GM21619 (cell line): ENCODE measurements around the gene FHL3.
"Not testable (repeated sequence)": the region's sequence is repeated elsewhere in the genome, so short reads cannot be mapped to it uniquely, and the experiment has no call there.

Experiments
- ATAC-seq: cut with Tn5 transposase; IDR thresholded peaks from one replicate; pipeline ENCODE4 v1.9.1; 2021; ENCODE audit not compliant: unreplicated experiment

Gene FHL3

GRCh38 chr1:38037221-38037939 is 32.1 kb upstream of the FHL3 start:
- no peak for ATAC-seq

DNA sequence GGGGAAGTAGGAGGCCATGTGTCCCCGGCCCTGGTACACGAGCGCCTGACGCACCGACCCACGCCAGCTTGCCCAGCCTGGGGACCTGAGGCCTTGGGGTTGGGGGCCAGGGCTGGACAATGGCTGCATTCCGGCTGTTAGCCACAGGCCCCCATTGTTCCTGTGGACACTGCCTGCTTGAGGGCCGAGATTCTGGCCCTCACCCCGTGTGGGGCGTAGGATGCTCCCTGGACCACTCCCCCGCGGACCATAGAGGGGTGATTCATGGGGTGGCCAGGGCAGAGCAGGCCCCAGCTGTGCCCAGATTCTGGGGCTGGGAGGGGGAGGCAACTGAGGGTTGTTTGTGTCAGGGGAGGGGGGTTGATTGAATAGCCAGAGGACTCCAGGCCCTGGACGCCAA is 29.6 kb upstream of the FHL3 start:
- no peak for ATAC-seq

- not testable (repeated sequence) for ATAC-seq
Measured at GRCh38 chr1:38032992-38033391, 27.7 kb upstream of the FHL3 start.

GRCh38 chr1:38031513-38031866 is 26.2 kb upstream of the FHL3 start:
- ATAC-seq = no peak

DNA sequence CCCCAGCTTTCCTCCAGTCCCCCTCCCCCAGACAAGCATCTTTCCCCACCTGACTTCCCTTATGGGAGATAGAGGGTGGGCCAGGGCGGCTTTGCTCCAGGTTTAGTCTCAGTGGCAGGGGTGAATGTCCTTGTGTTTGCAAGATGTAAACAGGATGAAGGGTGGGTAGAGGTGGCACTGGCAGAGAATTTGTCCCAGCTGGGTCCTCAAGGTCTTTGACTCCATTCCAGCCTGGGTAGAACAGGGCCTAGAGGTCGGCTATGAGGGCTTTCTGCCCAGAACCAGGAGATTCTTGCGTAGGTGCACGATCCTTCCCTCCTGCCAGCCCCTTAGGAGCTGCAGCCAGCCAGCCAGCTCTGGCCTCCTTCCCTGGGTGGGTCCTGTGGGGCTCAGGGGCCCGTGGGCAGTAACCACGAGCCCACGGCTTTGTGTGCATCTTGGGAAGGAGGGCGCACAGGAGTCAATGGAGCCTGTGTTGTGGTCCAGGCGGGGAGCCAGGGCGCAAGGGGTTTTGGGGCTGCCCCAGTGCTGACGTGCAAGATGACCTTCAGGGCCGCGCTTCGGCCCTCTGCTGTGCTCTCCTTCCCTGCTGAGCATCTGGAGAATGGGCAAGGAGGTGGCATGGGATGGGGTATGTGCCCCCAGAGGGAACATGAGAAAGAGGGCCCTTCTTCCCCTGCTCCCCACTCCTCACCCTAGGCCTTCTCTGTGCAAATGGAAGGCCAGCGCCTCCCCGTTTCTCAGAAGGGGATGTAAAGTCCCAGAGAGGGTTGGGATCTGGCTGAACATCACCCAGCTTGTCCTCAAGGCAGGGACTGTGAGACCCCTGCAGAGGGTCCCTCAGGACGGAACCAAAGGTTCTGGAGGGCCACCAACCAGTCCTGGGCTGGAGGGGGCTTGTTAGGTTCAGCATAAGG is 25.5 kb upstream of the FHL3 start:
- ATAC-seq = no peak

GRCh38 chr1:38029685-38030511 is 24.6 kb upstream of the FHL3 start:
- peak; percentile 44 for ATAC-seq

GRCh38 chr1:38029081-38029681 is 23.9 kb upstream of the FHL3 start:
- no peak for ATAC-seq

DNA sequence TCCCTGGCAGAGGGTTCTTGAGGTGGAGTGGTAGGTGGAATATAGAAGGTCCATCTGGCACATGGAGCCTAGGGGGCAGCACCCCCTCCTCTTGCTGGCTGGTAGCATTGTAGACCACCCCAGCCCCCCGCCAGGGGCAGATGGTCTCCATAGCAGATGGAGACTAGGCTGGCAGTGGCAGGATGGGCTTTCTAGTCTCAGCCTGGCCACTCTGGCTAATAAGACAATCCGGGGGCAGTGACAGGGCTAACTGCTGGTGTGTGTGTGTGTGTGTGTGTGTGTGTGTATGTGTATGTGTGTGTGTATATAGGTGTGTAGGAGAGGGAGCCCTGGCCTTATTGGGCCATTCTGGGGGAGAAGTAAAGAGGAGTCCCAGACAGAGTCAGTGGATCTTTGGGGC is 23.4 kb upstream of the FHL3 start:
- no peak for ATAC-seq

DNA sequence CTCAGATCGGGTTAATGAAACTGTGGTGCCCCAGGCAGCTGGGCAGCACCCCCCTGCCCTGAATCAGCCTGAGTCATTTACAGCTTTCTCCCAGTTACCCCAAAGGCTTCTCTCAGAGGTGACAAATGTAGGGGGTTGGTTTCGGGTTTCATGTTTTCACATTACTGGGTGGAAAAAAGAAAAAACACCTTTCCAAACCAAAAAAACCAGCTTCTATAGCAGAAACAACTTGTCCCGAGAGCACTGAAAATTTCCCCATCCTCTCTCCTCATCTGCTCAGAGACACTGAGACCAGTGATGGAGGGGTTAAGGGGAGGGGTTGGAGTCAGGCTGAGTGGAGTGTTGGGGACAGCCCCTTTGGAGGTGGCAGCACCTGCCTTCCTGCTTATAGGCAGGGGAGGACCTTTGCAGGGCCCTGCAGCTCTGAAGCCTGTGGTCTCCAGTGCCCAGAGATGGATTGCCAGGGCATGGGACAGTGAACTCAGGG is 22.8 kb upstream of the FHL3 start:
- ATAC-seq = peak; percentile 61

GRCh38 chr1:38027201-38028104 is 22.1 kb upstream of the FHL3 start:
- no peak for ATAC-seq

DNA sequence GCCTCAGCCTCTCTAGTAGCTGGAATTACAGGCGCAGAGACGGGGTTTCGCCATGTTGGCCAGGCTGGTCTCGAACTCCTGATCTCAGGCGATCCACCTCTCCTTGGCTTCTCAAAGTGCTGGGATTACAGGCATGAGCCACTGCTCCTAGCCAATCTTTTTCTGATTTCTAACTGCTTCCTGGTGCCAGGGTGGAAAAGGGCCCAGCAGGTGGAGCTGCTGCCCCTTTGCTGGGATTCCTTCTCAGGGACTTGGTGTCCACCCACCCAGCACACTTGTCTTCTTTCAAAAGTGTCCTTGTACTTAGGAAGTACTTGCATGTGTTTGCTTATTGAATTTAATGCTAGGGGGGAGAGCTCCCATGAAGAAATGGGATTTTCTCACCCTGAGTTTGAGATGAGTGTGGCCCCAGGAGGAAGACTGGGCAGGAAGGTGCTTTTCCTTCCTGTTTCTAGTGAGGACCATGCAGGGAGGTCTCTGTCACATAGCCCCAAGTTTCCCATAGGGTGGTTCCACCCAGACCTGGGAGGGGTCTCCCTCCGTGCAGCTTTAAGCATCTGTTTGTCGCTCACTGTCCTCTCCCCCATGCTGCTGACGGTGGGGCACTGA is 21.4 kb upstream of the FHL3 start:
- ATAC-seq = no peak

DNA sequence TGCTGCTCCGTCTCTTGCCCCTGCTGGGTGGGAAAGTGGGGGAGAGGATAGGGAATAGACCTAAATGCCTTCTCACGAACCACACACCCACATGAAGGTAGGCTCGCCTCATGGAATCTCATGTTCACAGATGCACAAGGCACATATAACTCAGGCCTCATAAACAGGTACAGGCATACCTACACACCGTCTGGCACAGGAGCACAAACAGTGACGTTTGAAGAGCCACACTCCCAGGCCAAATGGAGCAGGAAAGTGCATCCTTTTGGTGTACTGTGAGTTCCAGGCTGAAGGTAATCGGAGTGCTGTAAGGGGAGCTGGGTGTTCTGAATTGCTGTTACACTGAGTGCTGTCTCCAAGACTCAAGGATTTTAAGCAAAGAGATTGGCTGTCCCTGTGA is 20.4 kb upstream of the FHL3 start:
- ATAC-seq = no peak

- ATAC-seq = no peak
Measured at GRCh38 chr1:38025233-38025632, 19.9 kb upstream of the FHL3 start.

DNA sequence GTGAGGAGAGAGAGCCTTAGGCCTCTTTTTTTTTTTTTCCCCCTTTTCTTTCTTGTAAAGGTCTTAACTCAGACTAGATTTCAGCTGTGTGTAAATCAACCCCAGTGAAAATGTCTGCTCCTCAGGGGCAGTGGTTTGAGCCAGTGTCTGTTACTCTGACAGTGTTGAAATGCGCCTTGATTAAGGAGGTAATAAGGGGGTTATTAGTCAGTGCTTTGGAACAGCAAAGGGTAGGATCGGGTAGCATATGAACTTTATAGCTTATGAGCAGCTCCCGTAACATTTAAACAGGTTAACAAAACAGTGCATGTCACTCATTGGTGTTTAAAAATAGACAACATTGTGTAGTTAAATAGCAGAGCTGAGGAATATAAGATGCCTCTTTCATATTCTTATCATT is 17.5 kb upstream of the FHL3 start:
- no peak for ATAC-seq

GRCh38 chr1:38021969-38022368 is 16.7 kb upstream of the FHL3 start:
- no peak for ATAC-seq

- no peak for ATAC-seq
Measured at GRCh38 chr1:38020396-38020795, 15.1 kb upstream of the FHL3 start.

DNA sequence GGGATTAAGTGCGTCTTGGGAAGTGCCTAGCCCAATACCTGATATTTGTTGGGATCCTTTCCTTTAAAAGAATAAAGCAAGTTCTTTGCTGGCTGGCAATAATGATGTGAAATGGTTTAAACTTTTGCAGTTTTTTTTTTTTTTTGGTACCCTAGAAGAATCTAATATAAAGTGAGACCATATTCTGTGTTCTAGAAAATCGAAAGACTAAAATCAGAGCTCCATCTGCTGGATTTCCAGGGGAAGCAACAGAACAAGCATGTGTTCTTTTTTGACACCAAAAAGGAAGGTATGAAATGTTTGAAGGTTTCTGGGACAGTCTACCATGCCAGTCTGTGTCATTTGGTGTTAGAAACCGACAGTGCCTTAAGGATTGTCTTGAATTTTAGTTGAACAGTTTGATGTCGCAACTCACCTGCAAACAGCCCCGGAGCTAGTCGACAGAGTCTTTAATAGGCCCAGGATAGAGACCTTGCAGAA is 13.6 kb upstream of the FHL3 start:
- ATAC-seq = no peak

- no peak for ATAC-seq
Measured at GRCh38 chr1:38015978-38016725, 10.8 kb upstream of the FHL3 start.
